ENCODE measurements around the gene MKNK1.

Gene MKNK1

GRCh38 chr1:46557403-46557802 lies 46.7 kb downstream of the MKNK1 start:
- no peak for DNase-seq

GRCh38 chr1:46556822-46557221 lies 47.2 kb downstream of the MKNK1 start:
- DNase-seq: no peak

GRCh38 chr1:46555826-46556619 lies 48.0 kb downstream of the MKNK1 start:
- no peak for DNase-seq

- no peak for DNase-seq
Measured at GRCh38 chr1:46554597-46555381, 49.3 kb downstream of the MKNK1 start.

GRCh38 chr1:46554236-46554596 lies 49.9 kb downstream of the MKNK1 start:
- no peak for DNase-seq

GRCh38 chr1:46553506-46553905 lies 50.6 kb downstream of the MKNK1 start:
- no peak for DNase-seq

GRCh38 chr1:46552357-46553237 lies 51.5 kb downstream of the MKNK1 start:
- no peak for DNase-seq

- no peak for DNase-seq
Measured at GRCh38 chr1:46551597-46552095, 52.4 kb downstream of the MKNK1 start, which contains the start of gene KNCN. KNCN (minus strand) TSS chr1:46551647; CDS start chr1:46551215, 432 bp downstream.

- no peak for DNase-seq
Measured at GRCh38 chr1:46550751-46551231, 53.3 kb downstream of the MKNK1 start.

- DNase-seq: peak; percentile 79
Measured at GRCh38 chr1:46549697-46550681, 54.1 kb downstream of the MKNK1 start.

- no peak for DNase-seq
Measured at GRCh38 chr1:46547481-46548383, 56.3 kb downstream of the MKNK1 start.

- no peak for DNase-seq
Measured at GRCh38 chr1:46546210-46546609, 57.9 kb downstream of the MKNK1 start.

- no peak for DNase-seq
Measured at GRCh38 chr1:46545784-46546183, 58.3 kb downstream of the MKNK1 start.

- DNase-seq: no peak
Measured at GRCh38 chr1:46544561-46545240, 59.4 kb downstream of the MKNK1 start.

GRCh38 chr1:46543761-46544560 lies 60.1 kb downstream of the MKNK1 start:
- peak; percentile 59 for DNase-seq

GRCh38 chr1:46543382-46543760 lies 60.7 kb downstream of the MKNK1 start:
- no peak for DNase-seq

- peak; percentile 58 for DNase-seq
Measured at GRCh38 chr1:46539972-46540371, 64.1 kb downstream of the MKNK1 start.

GRCh38 chr1:46538147-46538546 lies 65.9 kb downstream of the MKNK1 start:
- DNase-seq: no peak

GRCh38 chr1:46537651-46538050 lies 66.4 kb downstream of the MKNK1 start:
- no peak for DNase-seq
